Caki2 (cell line): Measurements from ENCODE around the gene MTRR. TPM values are rescaled to one million over a fixed set of nuclear protein-coding genes. Genes with fewer than 3 reads are reported as not detected.

Source experiments
- DNase-seq: peaks from one replicate; pipeline ENCODE4 v3.0.0-alpha.2; 2015; ENCODE audit warnings: low read depth
- in situ Hi-C: cut with HindIII; loops from 2 replicates; pipeline ENCODE4 v1.10.0; 2016; ENCODE audit warnings: low sequenced_read_pairs, low pct_unique_long_range_greater_than_20kb, mixed read lengths
- total RNA-seq: library from RNA; depleted of rRNA; stranded (reverse); fragments of >200 nt; shearing (Covaris generic); gene quantifications from 2 replicates; pipeline ENCODE4 v1.2.3, GENCODE V29; 2014; ENCODE audit warnings: low replicate concordance

The MTRR gene
- total RNA-seq, 1 experiment from 2014 or later = 32.3 TPM

DNA sequence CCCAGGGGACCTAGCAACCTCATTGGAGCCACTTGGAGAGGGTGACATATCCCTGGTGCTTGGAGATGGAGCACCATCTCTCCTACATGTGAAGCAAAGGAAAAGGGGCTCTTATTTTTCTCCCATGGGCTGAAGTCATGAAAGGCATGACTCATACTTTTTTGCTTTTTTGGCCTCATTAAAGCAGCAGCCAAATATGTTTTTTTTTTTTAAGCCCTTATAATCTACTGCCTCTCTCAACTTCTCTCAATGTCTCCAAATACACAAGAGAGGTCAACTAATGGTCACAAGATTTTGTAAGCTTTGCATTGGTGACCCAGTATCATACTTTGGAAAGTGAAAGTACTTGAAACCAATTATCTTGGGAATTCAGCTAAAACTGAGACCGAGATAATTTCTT, 16.4 kb upstream of the MTRR start:
- no peak for DNase-seq
- in situ Hi-C loops = no loop called here

DNA sequence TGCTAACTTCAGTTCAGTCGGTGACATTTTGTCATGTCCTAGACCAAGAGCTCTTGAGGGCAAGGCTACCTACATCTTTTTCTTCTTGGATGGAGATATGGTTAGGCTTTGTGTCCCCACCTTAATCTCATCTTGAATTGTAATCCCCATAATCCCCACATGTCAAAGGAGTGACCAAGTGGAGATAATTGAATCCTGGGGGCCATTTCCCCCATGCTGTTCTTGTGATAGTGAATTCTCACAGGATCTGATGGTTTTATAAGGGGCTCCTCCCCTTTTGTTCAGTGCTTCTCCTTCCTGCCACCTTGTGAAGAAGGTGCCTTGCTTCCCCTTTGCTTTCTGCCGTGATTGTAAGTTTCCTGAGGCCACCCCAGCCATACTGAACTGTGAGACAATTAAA, 16.0 kb upstream of the MTRR start:
- in situ Hi-C loops = no loop called here
- DNase-seq = no peak

GRCh38 chr5:7855611-7856010, 13.3 kb upstream of the MTRR start:
- in situ Hi-C loops = no loop called here

DNA sequence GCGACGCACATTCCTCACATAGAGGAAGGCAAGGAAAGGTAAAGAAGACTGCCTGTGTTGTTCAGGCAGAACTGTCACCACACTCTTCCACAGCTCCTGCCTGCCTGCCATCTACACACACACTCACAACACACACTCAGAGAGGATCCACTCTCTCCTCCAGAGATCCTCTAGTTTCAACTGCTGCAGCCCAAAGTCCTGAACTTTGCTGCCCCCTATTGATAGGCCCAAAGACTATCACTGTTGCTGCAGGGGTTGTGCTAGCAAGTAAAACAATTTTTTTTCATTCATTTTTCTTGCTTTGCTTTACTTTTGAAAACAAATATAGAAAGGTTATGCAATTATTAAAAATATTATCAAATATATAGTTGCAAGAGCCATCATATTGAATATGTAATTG, 12.1 kb upstream of the MTRR start:
- in situ Hi-C loops = no loop called here
- peak; percentile 44 for DNase-seq

More at GRCh38 chr5:7855611-7856010, 13.3 kb upstream of the MTRR start:
- no peak for DNase-seq

DNA sequence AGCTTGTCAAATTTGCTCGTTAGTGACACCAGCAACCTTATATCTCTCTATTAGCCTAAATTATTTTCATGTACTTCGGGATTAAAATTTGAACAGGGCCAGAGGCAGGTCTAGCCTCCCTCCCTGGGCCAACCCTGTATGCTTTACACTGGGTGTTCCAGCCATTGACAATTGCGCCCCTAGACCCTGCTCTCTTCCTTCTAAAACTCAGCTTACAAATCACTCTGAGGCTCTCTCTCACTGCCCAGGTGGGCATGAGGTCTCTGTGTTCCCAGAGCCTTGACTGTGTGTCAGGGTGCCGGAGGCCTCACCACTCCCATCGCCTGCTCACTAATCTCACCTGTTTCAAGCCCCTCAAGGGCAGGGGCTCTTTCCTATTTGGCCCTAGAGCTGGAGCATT, 11.6 kb upstream of the MTRR start:
- in situ Hi-C loops = no loop called here
- no peak for DNase-seq

- no peak for DNase-seq
- in situ Hi-C loops = no loop called here
These were observed 10.9 kb upstream of the MTRR start for GRCh38 chr5:7857926-7858632.

DNA sequence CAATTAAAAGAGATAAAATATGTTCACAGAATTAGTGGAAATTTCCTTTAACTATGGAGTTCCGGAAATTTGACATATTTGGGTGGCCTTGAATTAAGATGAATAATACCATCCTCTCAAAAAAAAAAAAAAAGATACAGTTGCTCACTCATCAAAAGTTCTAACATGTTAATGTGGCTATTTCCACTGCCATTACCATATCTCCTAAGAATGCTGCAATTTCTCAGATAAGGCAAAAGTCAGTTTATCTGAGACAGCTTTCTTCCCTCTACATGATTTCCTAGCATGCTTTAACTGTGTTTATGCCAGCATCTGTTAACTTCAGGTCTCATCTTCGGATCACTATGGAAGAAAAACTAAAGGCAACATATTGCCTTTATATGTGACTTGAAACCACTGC, 2.8 kb upstream of the MTRR start:
- in situ Hi-C loops = no loop called here
- no peak for DNase-seq

- in situ Hi-C loops = no loop called here
- no peak for DNase-seq
These were observed 1.7 kb upstream of the MTRR start for GRCh38 chr5:7867260-7867659.

DNA sequence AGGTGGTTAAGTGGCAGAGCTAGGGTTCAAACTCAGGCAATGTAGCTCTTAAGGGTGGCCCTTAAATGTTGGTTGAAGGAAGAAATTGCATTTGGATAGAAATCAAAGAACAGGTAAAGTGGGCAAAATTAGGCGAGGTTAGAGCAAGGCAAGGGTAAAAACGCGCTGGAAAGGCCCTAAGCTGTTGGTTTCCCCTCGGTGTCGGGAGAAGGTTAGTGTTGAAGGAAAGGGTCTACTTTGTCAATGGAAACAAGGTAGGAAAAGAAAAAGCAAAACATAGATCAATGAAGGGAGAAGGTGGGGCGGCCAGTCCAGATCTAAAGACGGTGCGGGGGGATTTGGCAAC, 548 bp upstream of the MTRR start:
- DNase-seq = no peak
- in situ Hi-C loops = no loop called here

- in situ Hi-C loops = no loop called here
- peak; percentile 21 for DNase-seq
These were observed 657 bp downstream of the MTRR start for GRCh38 chr5:7869474-7870136.

DNA sequence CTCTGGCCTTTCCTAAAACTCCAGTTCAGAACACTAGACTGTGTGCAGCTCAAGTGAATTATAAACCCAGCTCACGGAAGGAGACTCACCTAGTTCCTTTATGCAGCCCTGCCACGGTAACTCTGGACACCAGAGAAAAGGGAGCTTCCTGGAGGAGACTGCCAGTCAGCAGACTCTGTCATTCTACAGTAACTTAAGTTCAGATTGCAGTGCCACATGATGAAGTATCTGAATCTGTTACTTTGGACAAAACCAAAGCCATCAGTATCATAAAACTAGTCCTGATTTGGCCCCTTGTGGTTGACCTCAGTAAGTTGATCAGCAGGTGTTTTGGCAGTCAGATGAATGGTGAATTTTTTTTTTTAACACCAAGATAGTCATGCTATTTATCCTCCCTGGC, 2.7 kb downstream of the MTRR start:
- in situ Hi-C loops = no loop called here
- DNase-seq = peak; percentile 49

DNA sequence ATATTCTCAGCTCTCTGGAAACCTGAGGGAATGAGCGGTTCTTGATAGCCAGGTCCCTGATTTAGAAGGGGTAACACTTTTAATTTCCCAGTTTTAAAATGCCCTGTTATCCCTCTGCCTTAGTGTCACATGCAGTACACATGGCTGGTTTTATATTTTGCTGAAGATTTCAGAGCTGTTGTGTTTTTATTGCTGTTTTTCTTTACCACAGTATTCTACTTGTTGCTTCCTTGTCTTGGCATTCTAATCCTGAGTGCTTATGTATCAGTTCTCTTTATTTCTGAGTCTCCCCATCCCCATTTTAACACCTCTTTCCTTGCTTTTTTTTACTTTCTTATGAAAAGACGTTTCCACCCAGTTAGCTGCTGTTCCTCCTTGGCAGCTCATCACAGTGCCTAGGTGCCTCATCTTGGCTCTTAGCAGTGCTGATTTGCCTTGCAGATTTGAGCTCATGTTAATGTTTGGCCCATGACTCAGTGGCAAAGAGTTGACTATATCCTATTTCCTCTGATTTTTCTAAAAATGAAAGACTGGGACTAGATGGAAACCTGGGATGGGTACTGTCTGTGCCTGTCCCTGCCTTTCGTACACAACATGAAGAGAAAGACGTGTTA, 3.7 kb downstream of the MTRR start:
- peak; percentile 61 for DNase-seq
- in situ Hi-C loops = no loop called here

DNA sequence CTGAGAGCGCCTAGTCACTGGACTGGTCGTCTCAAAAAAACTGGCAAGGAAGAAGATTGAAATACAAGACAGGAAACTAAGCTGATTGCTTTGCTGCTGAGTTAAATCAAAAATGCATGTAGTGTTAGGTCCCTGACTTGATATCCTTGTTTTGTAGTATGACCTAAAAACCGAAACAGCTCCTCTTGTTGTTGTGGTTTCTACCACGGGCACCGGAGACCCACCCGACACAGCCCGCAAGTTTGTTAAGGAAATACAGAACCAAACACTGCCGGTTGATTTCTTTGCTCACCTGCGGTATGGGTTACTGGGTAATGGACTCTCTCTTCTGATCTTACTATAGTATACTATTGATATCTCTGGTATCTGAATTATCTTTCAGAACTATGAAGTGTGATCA, 4.3 kb downstream of the MTRR start:
- in situ Hi-C loops = no loop called here

GRCh38 chr5:7874639-7875038, 5.7 kb downstream of the MTRR start:
- DNase-seq = no peak
- in situ Hi-C loops = no loop called here

More for the DNA sequence above, 4.3 kb downstream of the MTRR start:
- no peak for DNase-seq

GRCh38 chr5:7875151-7875550, 6.2 kb downstream of the MTRR start:
- DNase-seq = no peak
- in situ Hi-C loops = no loop called here

DNA sequence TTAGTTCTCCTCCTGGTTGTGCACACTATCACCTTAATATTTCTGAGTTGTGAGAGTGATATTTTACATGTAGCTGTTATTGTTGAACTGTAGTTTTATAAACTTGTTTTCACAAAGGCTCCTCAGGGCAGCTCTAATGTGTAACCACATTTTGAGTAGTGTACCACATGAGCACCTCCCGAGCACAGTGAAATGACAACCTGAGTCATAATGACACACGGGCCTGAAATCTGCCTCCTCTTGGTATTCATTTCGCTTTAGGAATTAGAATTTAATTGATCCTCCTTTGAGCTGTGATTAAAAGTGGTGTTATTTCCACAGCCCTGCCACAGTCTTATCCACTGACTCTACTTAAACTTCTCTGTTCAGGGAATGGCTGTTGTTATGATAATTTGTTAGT, 7.9 kb downstream of the MTRR start:
- in situ Hi-C loops = no loop called here
- DNase-seq = peak; percentile 42

DNA sequence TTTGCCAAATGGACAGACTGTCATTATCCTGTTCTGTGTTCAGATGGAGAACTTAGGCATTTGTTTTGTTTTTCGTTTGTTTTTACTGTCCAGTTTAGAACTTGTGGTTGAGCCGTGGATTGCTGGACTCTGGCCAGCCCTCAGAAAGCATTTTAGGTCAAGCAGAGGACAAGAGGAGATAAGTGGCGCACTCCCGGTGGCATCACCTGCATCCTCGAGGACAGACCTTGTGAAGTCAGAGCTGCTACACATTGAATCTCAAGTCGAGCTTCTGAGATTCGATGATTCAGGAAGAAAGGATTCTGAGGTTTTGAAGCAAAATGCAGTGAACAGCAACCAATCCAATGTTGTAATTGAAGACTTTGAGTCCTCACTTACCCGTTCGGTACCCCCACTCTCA, 8.9 kb downstream of the MTRR start:
- DNase-seq = peak; percentile 67
- in situ Hi-C loops = no loop called here

- in situ Hi-C loops = no loop called here
- peak; percentile 16 for DNase-seq
These were observed 9.5 kb downstream of the MTRR start for GRCh38 chr5:7878381-7878873.

DNA sequence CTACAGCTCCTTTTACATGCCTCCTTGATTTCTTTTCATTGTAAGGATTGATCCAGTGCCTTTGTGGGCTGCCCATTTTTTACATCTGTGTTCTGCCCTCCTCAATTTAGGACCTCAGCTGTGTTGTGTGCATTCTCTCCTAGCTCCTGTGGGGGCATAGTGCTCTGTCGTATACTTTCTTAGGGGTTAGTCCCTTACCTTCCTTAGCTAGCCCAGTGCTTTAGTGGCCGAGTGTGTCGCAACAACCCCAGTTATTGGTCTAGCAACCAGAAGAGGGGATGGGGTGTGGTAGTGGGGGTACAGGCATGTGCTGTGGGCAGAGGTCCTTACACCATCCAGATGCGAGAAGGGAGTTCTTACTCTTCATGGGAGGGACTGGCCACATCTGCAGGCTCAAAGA, 12.1 kb downstream of the MTRR start:
- DNase-seq = no peak
- in situ Hi-C loops = no loop called here

DNA sequence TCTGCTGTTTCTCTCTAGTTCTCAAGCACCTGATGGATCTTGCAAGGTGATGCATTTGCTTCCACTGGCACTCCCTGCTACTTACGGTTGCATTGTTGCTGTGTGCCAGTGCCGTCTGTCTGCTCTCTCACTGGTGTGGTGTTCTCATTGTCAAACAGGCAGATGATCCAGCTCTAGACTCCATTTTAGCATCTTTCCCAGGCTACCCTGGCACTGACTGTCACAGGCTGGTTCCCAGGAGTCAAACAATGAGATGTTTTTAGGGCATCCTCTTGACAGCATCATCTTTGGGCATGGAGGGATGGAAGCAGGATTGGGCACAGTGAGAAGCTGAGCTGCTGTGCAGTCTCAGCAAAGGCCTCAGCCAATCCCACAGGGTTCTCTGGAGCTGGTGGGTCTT, 12.9 kb downstream of the MTRR start:
- no peak for DNase-seq
- in situ Hi-C loops = no loop called here
